OCI-LY7 (cell line): ENCODE results near the gene CDC42BPA. TPM values are rescaled to one million over a fixed set of nuclear protein-coding genes. Genes with fewer than 3 reads are reported as not detected.

Experiments
- BruUV-seq: library from RNA; stranded (reverse); fragments of 400-500 nt; replicated peaks from 2 replicates; lab custom pipeline; 2021; lab: Mats Ljungman, UMichigan
- CTCF ChIA-PET: fragments of 300-600 bp; sonication (Branson Sonifier 250); formaldehyde crosslinking; loops from one replicate; lab custom pipeline; 2022; ENCODE audit warnings: antibody characterized with exemption; ENCODE audit not compliant: unreplicated experiment; lab: Charles Lee
- POLR2A ChIA-PET: fragments of 300-600 bp; sonication (Branson Sonifier 250); formaldehyde crosslinking; loops from one replicate; lab custom pipeline; 2022; ENCODE audit warnings: antibody characterized with exemption; lab: Charles Lee
- DNase-seq: peaks from one replicate; pipeline ENCODE4 v3.0.0-alpha.2; 2015; ENCODE audit warnings: low spot score
- H2AFZ ChIP-seq: fragments of 200-600 bp; sonication (generic), shearing (Covaris generic); 2 replicates; pipeline ENCODE4 v1.6.1; 2014; ENCODE audit warnings: mild to moderate bottlenecking, antibody characterized with exemption, low read length, moderate library complexity
- H3K27ac ChIP-seq: fragments of 200-600 bp; sonication (generic); 2 replicates; pipeline ENCODE4 v1.5.1; 2014; ENCODE audit warnings: mixed run types, low read depth, mild to moderate bottlenecking, moderate library complexity, low read length, inconsistent platforms; ENCODE audit not compliant: poor library complexity, severe bottlenecking
- H3K36me3 ChIP-seq: fragments of 200-600 bp; sonication (generic); 2 replicates; pipeline ENCODE4 v1.6.1; 2014; ENCODE audit warnings: mild to moderate bottlenecking, antibody characterized with exemption, low read length, moderate library complexity, mixed read lengths; ENCODE audit not compliant: insufficient read depth
- H3K4me1 ChIP-seq: fragments of 200-600 bp; sonication (generic); 2 replicates; pipeline ENCODE4 v1.5.1; 2014; ENCODE audit warnings: mild to moderate bottlenecking, low read length; ENCODE audit not compliant: insufficient read depth, poor library complexity, severe bottlenecking
- H3K4me2 ChIP-seq: fragments of 200-600 bp; sonication (generic); 2 replicates; pipeline ENCODE4 v1.6.1; 2014; ENCODE audit warnings: mild to moderate bottlenecking, low read length
- H3K4me3 ChIP-seq: fragments of 200-600 bp; sonication (generic); 2 replicates; pipeline ENCODE4 v1.5.1; 2014; ENCODE audit warnings: mild to moderate bottlenecking, low read depth, low read length; ENCODE audit not compliant: poor library complexity, severe bottlenecking
- H3K79me2 ChIP-seq: fragments of 200-600 bp; sonication (generic); 2 replicates; pipeline ENCODE4 v1.6.1; 2016; ENCODE audit warnings: low read depth, mild to moderate bottlenecking, low read length, moderate library complexity, mixed read lengths; ENCODE audit not compliant: insufficient read depth
- H3K9me2 ChIP-seq: fragments of 200-600 bp; sonication (generic); 2 replicates; pipeline ENCODE4 v1.6.1; 2016; ENCODE audit warnings: mild to moderate bottlenecking, low read length, mixed read lengths; ENCODE audit not compliant: insufficient read depth
- H3K9me3 ChIP-seq: fragments of 200-600 bp; sonication (generic); 2 replicates; pipeline ENCODE4 v1.6.1; 2014; ENCODE audit warnings: mild to moderate bottlenecking, mixed run types, low read length, mixed read lengths
- H4K20me1 ChIP-seq: fragments of 200-600 bp; sonication (generic); 2 replicates; pipeline ENCODE4 v1.6.1; 2014; ENCODE audit warnings: mild to moderate bottlenecking, antibody characterized with exemption, low read length, moderate library complexity, mixed read lengths; ENCODE audit not compliant: insufficient read depth
- EZH2phosphoT487 ChIP-seq: fragments of 200-600 bp; sonication (generic); IDR thresholded peaks from 2 replicates; pipeline ENCODE4 v1.6.1; 2018; ENCODE audit warnings: low read depth, borderline replicate concordance, mild to moderate bottlenecking, mixed run types, antibody characterized with exemption, low read length, moderate library complexity, mixed read lengths
- intact Hi-C: fragments of 100-400 bp; cut with micrococcal nuclease; formaldehyde crosslinking; loops from one replicate; pipeline ENCODE4 v1.10.0; 2022; ENCODE audit not compliant: unreplicated experiment
- total RNA-seq, 2 experiments: library from RNA; depleted of rRNA in 1 of 2; stranded (reverse); fragments of >200 nt in 1 of 2; shearing (Covaris generic) in 1 of 2; gene quantifications; 2 replicates each; pipeline ENCODE4 v1.2.3, GENCODE V29; 2014 to 2022
- TF ChIP-seq, protein P1 (sequence below): fragments of 200-600 bp; sonication (generic); conservative IDR thresholded peaks from 2 replicates; pipeline ENCODE4 v1.5.1; 2014; ENCODE audit warnings: mild to moderate bottlenecking, antibody characterized with exemption, low read length, moderate library complexity, mixed read lengths

CDC42BPA gene
- total RNA-seq, 2 experiments from 2014 or later: not detected

DNA sequence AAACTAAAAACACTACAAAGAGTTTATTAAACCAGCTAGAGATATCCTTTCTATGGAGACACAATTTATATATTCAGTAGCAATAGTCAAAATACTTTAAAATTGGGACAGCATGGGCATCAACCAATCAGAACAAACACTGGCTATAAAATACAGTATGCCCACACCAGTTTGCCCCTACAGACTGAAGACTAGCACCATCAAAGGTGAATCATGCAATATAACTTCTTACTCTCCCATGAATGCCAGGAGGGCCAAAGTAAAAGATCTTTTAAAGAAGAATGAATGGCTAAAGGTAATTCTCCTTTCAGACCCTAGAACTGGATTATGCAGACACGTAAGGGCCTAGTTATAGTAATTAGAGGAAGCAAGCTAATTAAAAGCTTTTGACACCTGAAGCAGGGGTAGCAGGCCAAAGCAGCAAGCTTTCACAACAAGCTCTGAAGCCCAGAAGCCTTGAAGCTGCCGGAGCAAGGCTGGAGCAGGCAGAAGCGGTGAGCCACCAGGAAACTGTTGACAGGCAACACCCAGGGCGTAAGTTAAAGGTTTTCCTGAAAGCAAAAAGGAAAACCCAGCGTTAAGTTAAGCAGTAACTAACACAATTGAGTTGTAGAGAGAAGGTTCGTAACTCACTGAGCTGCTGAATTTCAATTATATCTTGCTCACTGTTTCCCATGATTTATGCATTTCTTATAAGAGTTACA, 99.3 kb downstream of the CDC42BPA start:
- Histone ChIP-seq H3K36me3 (no peaks in the 10 kb centered on the region), H3K9me2 (no peaks in the 10 kb centered on the region), H3K4me1 (no peaks in the 10 kb centered on the region), H3K79me2 (no peaks in the 10 kb centered on the region), H3K9me3 (no peaks in the 10 kb centered on the region), H4K20me1 (no peaks in the 10 kb centered on the region), H3K27ac (no peak overlapping the region), H3K4me3 (no peak overlapping the region), H3K4me2 (no peak overlapping the region), H2AFZ (no peak overlapping the region)
- ChIA-PET CTCF (no interaction called here), POLR2A (interaction anchor here (0.7 to 1.8 kb wide), 2 partner anchors 8 to 304 kb away, joined by 3 to 9 read pairs; no protein-coding TSS in a partner anchor)
- no peak for DNase-seq
- TF ChIP-seq, protein P1, sequence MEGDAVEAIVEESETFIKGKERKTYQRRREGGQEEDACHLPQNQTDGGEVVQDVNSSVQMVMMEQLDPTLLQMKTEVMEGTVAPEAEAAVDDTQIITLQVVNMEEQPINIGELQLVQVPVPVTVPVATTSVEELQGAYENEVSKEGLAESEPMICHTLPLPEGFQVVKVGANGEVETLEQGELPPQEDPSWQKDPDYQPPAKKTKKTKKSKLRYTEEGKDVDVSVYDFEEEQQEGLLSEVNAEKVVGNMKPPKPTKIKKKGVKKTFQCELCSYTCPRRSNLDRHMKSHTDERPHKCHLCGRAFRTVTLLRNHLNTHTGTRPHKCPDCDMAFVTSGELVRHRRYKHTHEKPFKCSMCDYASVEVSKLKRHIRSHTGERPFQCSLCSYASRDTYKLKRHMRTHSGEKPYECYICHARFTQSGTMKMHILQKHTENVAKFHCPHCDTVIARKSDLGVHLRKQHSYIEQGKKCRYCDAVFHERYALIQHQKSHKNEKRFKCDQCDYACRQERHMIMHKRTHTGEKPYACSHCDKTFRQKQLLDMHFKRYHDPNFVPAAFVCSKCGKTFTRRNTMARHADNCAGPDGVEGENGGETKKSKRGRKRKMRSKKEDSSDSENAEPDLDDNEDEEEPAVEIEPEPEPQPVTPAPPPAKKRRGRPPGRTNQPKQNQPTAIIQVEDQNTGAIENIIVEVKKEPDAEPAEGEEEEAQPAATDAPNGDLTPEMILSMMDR: no peak
- no peak for TF ChIP-seq EZH2phosphoT487
- intact Hi-C loops: no loop called here
- no TSS peak for BruUV-seq

DNA sequence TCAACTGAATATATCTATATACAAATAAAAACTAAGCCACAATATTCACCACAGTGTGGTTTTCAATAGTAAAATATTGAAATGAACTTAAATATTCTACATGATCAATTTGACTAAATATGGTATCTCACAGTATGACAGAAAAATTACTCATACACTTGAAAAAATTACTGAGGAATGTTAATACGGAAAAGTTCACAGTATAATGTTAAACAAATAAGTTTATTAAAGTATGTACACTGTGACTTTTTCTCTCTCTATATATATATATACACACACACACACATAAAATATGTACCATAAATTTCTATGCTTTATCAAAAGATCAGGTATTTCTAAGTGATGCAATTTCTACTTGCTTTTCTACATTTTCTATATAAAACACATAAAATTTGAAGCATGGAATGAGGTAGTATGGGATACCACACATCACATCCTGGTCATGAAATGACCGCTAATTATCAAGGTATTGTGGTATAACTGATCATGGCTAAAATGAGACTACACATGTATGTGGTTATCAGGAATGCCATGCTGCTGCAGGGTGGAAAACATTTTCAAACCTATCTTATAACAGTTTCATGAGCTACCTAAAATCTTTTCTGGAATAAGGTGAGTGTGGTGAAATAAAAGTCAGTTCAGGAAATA, 102.3 kb downstream of the CDC42BPA start:
- no peaks in the 10 kb centered on the region for H3K79me2 ChIP-seq
- no peaks in the 10 kb centered on the region for H3K4me1 ChIP-seq
- intact Hi-C loops: no loop called here
- H3K4me3 ChIP-seq: no peak overlapping the region
- no peak overlapping the region for H3K4me2 ChIP-seq
- no peaks in the 10 kb centered on the region for H3K9me3 ChIP-seq
- POLR2A ChIA-PET: no interaction called here
- DNase-seq: no peak
- CTCF ChIA-PET: no interaction called here
- no peaks in the 10 kb centered on the region for H4K20me1 ChIP-seq
- TF ChIP-seq, protein P1: no peak
- TF ChIP-seq EZH2phosphoT487: no peak
- no TSS peak for BruUV-seq
- no peak overlapping the region for H3K27ac ChIP-seq
- no peak overlapping the region for H2AFZ ChIP-seq
- H3K36me3 ChIP-seq: no peaks in the 10 kb centered on the region
- H3K9me2 ChIP-seq: no peaks in the 10 kb centered on the region

DNA sequence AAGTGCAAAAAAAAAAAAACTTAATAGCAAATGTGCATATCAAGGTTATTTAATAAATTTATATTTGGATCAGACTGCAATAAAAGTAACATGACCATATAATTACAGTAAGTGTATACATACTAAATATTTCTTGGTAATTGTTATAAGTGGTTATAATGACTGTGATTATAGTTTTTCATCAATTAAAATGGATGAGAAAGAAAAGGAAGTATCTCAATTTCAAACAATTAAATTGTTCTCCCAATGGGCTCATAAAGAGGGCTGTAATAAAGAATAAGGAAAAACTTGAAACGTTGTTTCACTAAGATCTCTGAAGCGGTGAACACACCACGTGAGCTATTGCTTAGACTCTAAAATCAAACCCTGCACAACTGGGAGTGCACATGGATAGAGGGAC, 104.1 kb downstream of the CDC42BPA start:
- Histone ChIP-seq H3K4me2 (no peak overlapping the region), H3K9me2 (no peaks in the 10 kb centered on the region), H3K36me3 (no peaks in the 10 kb centered on the region), H3K9me3 (no peaks in the 10 kb centered on the region), H2AFZ (no peak overlapping the region), H3K4me3 (no peak overlapping the region), H3K4me1 (no peaks in the 10 kb centered on the region), H3K79me2 (no peaks in the 10 kb centered on the region), H3K27ac (no peak overlapping the region), H4K20me1 (no peaks in the 10 kb centered on the region)
- intact Hi-C loops: no loop called here
- ChIA-PET POLR2A (interaction anchor here (0.6 kb wide), 1 partner anchor 64 kb away, joined by 3 read pairs; no protein-coding TSS in a partner anchor), CTCF (no interaction called here)
- TF ChIP-seq, protein P1: no peak
- no peak for TF ChIP-seq EZH2phosphoT487
- no TSS peak for BruUV-seq
- no peak for DNase-seq
